Measurements from ENCODE around the gene APOF. TPM values are rescaled to one million over a fixed set of nuclear protein-coding genes. Genes with fewer than 3 reads are reported as not detected.
A peak's percentile ranks its signal among the peaks of the same experiment; 100 is the strongest.
"Not testable (repeated sequence)": the region's sequence is repeated elsewhere in the genome, so short reads cannot be mapped to it uniquely, and the experiment has no call there.

The APOF gene
- total and polyA plus RNA-seq, 12 donors = not detected

DNA sequence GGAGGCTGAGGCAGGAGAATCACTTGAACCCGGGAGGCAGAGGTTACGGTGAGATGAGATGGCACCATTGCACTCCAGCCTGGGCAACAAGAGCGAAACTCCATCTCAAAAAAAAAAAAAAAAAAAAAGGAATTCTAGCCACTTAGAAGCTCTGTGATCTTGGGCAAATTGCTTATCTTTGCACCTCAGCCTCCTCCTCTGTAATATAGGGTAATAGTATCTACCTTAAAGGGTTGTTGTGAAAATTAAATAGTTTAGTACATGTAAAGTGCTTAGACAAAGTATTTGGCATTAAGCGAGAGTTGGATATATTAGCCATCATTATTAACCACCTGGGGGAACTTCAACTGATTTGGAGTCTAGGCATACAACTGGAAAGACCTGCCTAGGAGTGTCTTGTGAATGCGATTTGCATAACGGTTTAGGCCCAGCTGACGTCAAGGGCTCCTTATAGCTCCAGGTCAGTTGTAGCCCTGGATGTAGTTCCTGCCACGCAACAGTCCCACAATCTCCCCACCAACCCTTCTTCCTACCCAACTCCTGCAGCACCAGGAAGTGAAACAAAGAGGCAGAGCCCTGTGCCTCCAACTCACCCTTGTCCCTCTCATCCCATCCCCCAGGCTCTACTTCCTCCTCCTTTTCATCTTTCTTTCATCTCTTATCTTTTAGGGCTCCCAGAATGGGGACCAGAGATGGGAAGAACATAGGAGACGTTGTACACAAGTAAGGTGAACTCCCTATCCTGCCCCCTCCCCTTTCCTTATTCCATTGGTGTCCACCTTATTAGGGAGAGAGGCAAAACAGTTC is 26.1 kb downstream of the APOF start:
- 82 to 83% methylated on average over 8 to 9 of the region's 9 CpGs for WGBS, 2 donors
- Histone ChIP-seq H3K4me1 (peaks cover 6 to 41% (median 15%) of the 10 kb centered on the region in 9 donors), H3K27me3 (no peaks in the 10 kb centered on the region), H3K36me3 (peaks cover 0 to 12% (median 0%) of the 10 kb centered on the region in 9 donors), H3K27ac (no peak overlapping the region), H3K4me3 (no peak overlapping the region), H3K9me3 (no peaks in the 10 kb centered on the region)
- TF ChIP-seq, protein P1, sequence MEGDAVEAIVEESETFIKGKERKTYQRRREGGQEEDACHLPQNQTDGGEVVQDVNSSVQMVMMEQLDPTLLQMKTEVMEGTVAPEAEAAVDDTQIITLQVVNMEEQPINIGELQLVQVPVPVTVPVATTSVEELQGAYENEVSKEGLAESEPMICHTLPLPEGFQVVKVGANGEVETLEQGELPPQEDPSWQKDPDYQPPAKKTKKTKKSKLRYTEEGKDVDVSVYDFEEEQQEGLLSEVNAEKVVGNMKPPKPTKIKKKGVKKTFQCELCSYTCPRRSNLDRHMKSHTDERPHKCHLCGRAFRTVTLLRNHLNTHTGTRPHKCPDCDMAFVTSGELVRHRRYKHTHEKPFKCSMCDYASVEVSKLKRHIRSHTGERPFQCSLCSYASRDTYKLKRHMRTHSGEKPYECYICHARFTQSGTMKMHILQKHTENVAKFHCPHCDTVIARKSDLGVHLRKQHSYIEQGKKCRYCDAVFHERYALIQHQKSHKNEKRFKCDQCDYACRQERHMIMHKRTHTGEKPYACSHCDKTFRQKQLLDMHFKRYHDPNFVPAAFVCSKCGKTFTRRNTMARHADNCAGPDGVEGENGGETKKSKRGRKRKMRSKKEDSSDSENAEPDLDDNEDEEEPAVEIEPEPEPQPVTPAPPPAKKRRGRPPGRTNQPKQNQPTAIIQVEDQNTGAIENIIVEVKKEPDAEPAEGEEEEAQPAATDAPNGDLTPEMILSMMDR (IDR thresholded peaks at IDR 0.05) = no peak
- intact Hi-C loops (cut with DNase I) = loop anchor here in 4 of 10 donors (10.0 kb wide), 2 partner anchors 128 to 258 kb away; partner anchors contain the start of gene SPRYD4 (in 4 of the 4)
- no peak for ATAC-seq
- DNase-seq = no peak

DNA sequence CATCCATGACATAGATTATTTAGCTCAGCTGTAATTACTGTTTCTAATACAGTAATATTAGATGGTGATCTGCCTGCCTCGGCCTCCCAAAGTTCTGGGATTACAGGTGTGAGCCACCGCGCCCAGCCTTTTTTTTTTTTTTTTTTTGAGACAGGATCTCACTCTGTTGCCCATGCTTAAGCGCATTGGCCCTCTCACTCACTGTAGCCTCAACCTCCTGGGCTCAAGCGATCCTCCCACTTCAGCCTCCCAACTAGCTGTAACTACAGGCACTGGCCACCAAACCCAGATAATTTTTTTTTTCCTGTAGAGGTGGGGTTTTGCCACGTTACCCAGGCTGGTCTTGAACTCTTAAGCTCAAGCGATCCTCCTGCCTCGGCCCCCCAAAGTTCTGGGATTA is 27.1 kb downstream of the APOF start:
- intact Hi-C loops (cut with DNase I) = loop anchor here in 4 of 10 donors (2.0 to 10.0 kb wide), 3 partner anchors 25 to 259 kb away; partner anchors contain the start of genes SPRYD4 (in 4 of the 4) and STAT2 (in 1 of the 4)
- not testable (repeated sequence) for H3K9me3 ChIP-seq, H3K27ac ChIP-seq, H3K36me3 ChIP-seq, H3K27me3 ChIP-seq, DNase-seq, ATAC-seq, H3K4me3 ChIP-seq
- 95 to 96% methylated on average over 8 of the region's 8 CpGs for WGBS, 2 donors
- peaks cover 6 to 41% (median 15%) of the 10 kb centered on the region in 9 donors for H3K4me1 ChIP-seq

DNA sequence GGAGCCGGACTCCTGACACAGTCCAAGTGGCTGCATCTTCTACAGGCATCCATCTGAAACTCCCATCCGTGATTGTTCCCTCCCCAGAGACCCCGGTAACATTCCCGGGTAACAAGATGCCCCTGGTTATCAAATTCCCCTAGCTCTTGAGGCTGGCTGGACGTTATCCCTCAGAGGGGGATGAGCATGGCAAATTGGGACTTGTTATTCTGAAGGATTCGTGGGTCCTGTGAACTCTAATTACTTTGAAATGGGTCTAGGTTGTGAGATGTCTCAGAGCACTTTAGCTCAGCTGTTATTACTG is 28.2 kb downstream of the APOF start:
- TF ChIP-seq, protein P1 (IDR thresholded peaks at IDR 0.05) = no peak
- H3K36me3 ChIP-seq = peaks cover 0 to 8% (median 0%) of the 10 kb centered on the region in 9 donors
- WGBS, 2 donors = 5 to 7% methylated on average over 6 of the region's 6 CpGs
- H3K4me3 ChIP-seq = peak overlapping the region; percentile 52 to 73 (median 61)
- peaks cover 6 to 41% (median 15%) of the 10 kb centered on the region in 9 donors for H3K4me1 ChIP-seq
- H3K27me3 ChIP-seq = no peaks in the 10 kb centered on the region
- no peak for ATAC-seq
- intact Hi-C loops (cut with DNase I) = loop anchor here in 4 of 10 donors (2.0 to 10.0 kb wide), 3 partner anchors 26 to 260 kb away; partner anchors contain the start of genes SPRYD4 (in 4 of the 4) and STAT2 (in 1 of the 4)
- no peaks in the 10 kb centered on the region for H3K9me3 ChIP-seq
- DNase-seq = no peak
- H3K27ac ChIP-seq = peak overlapping the region; percentile 84 to 97 (median 94)

- 0 to 1% methylated on average over 45 of the region's 45 CpGs for WGBS, 2 donors
Observed at GRCh38 chr12:56333679-56334489, 28.8 kb downstream of the APOF start, which contains the start of gene PAN2. PAN2 (minus strand) TSS chr12:56334000; CDS start chr12:56333094, 906 bp downstream.

More at GRCh38 chr12:56333679-56334489, 28.8 kb downstream of the APOF start, which contains the start of gene PAN2:
- TF ChIP-seq, protein P1 (IDR thresholded peaks at IDR 0.05) = peak in 8 of 9 donors; percentile 29 to 74 (median 52)
- Histone ChIP-seq H3K4me1 (peaks cover 6 to 35% (median 15%) of the 10 kb centered on the region in 9 donors), H3K9me3 (no peaks in the 10 kb centered on the region), H3K36me3 (peaks cover 0 to 12% (median 0%) of the 10 kb centered on the region in 9 donors), H3K27ac (peak within 1 kb of the TSS; percentile 84 to 97 (median 94)), H3K4me3 (peak within 1 kb of the TSS; percentile 52 to 73 (median 61)), H3K27me3 (no peaks in the 10 kb centered on the region)
- peak; percentile 98 to 99 (median 99) for ATAC-seq
- intact Hi-C loops (cut with DNase I) = loop anchor here in 4 of 10 donors (2.0 to 10.0 kb wide), 3 partner anchors 27 to 261 kb away; partner anchors contain the start of genes SPRYD4 (in 4 of the 4) and STAT2 (in 1 of the 4)
- DNase-seq = peak; percentile 93 to 97

Measured in heart right ventricle (tissue), 16 donors.